Endothelial cell of umbilical vein (primary cell): ENCODE measurements around the gene ARHGEF26. TPM values are rescaled to one million over a fixed set of nuclear protein-coding genes. Genes with fewer than 3 reads are reported as not detected.

ENCODE experiments used
- BruUV-seq: library from RNA; stranded (reverse); fragments of 400-500 nt; replicated peaks from 2 replicates; lab custom pipeline; 2021; lab: Mats Ljungman, UMichigan
- CTCF ChIA-PET: fragments of 300-600, 350-600 bp; sonication (Branson Sonifier 250); formaldehyde crosslinking; loops from one replicate; lab custom pipeline; 2021; ENCODE audit warnings: antibody characterized with exemption, inconsistent platforms; lab: Charles Lee
- POLR2A ChIA-PET: fragments of 300-600, 350-600 bp; sonication (Branson Sonifier 250); formaldehyde crosslinking; loops from one replicate; lab custom pipeline; 2021; ENCODE audit warnings: antibody characterized with exemption, inconsistent platforms; lab: Charles Lee
- DNase-seq: peaks from one replicate; pipeline ENCODE4 v3.0.0-alpha.2; 2011; ENCODE audit warnings: low read depth, low spot score
- FAIRE-seq: peaks from 2 replicates; lab custom pipeline; 2011; peaks lifted over from hg19 to GRCh38; lab: Jason Lieb, UNC
- H2AFZ ChIP-seq: 2 replicates; pipeline ENCODE4 v1.6.0; 2012; ENCODE audit warnings: low read depth, low read length, control low read depth, inconsistent platforms
- H3K27ac ChIP-seq: 2 replicates; pipeline ENCODE4 v1.5.1; 2011; ENCODE audit warnings: low read depth, mild to moderate bottlenecking, control low read depth, low read length, moderate library complexity; ENCODE audit not compliant: insufficient read depth
- H3K27me3 ChIP-seq, 2 experiments: 2 replicates each; pipeline versions ENCODE4 v1.6.0 to v1.6.1; 2011; ENCODE audit warnings: low read length in 2 of 2, mixed read lengths in 1 of 2; ENCODE audit not compliant: control insufficient read depth in 2 of 2, insufficient read depth in 2 of 2
- H3K36me3 ChIP-seq, 2 experiments: 2 replicates in 1 of 2; 3 replicates in 1 of 2; pipeline ENCODE4 v1.5.1; 2011; ENCODE audit warnings: low read length in 2 of 2, mild to moderate bottlenecking in 1 of 2, moderate library complexity in 1 of 2; ENCODE audit not compliant: control insufficient read depth in 2 of 2, insufficient read depth in 2 of 2; ENCODE audit errors: extremely low read depth in 1 of 2
- H3K4me1 ChIP-seq: 3 replicates; pipeline ENCODE4 v1.5.1; 2011; ENCODE audit warnings: mild to moderate bottlenecking, low read length; ENCODE audit not compliant: control insufficient read depth, insufficient read depth; ENCODE audit errors: extremely low read depth
- H3K4me2 ChIP-seq: 2 replicates; pipeline ENCODE4 v1.6.1; 2011; ENCODE audit warnings: low read length, control low read depth, mixed read lengths; ENCODE audit not compliant: insufficient read depth
- H3K4me3 ChIP-seq, 3 experiments: fragments of 200-600 bp in 1 of 3; sonication (generic), shearing (Covaris generic) in 1 of 3; replicated peaks in 1 of 3; 2 replicates each; pipeline ENCODE4 v1.5.1; 2011 to 2016; ENCODE audit warnings: control low read depth in 3 of 3, low read length in 3 of 3, mild to moderate bottlenecking in 2 of 3, inconsistent platforms in 1 of 3, low read depth in 1 of 3, moderate library complexity in 1 of 3; ENCODE audit not compliant: insufficient read depth in 1 of 3
- H3K79me2 ChIP-seq: 2 replicates; pipeline ENCODE4 v1.6.0; 2012; ENCODE audit warnings: low read length, inconsistent platforms; ENCODE audit not compliant: control insufficient read depth, insufficient read depth
- H3K9ac ChIP-seq: replicated peaks from 2 replicates; pipeline ENCODE3; 2011; ENCODE audit warnings: low read length, control low read depth; ENCODE audit not compliant: insufficient read depth; ENCODE audit errors: extremely low read depth
- H3K9me1 ChIP-seq: replicated peaks from 3 replicates; pipeline ENCODE4 v1.6.0; 2011; ENCODE audit warnings: mild to moderate bottlenecking, low read length; ENCODE audit not compliant: control insufficient read depth, insufficient read depth; ENCODE audit errors: extremely low read depth
- H3K9me3 ChIP-seq: replicated peaks from 2 replicates; pipeline ENCODE4 v1.5.1; 2012; ENCODE audit warnings: low read length, inconsistent platforms; ENCODE audit not compliant: control insufficient read depth, insufficient read depth
- H4K20me1 ChIP-seq: replicated peaks from 2 replicates; pipeline ENCODE3; 2011; ENCODE audit warnings: mild to moderate bottlenecking, low read length; ENCODE audit not compliant: control insufficient read depth, insufficient read depth; ENCODE audit errors: extremely low read depth
- EZH2 ChIP-seq: IDR thresholded peaks from 2 replicates; pipeline ENCODE4 v1.6.1; 2012; ENCODE audit warnings: borderline replicate concordance, low read depth, mild to moderate bottlenecking, moderate library complexity, low read length, inconsistent platforms; ENCODE audit not compliant: severe bottlenecking
- FOS ChIP-seq: IDR thresholded peaks from 2 replicates; pipeline ENCODE4 v1.6.1; 2011; ENCODE audit warnings: mild to moderate bottlenecking, low read length, moderate library complexity, borderline replicate concordance; ENCODE audit not compliant: insufficient read depth
- GATA2 ChIP-seq: IDR thresholded peaks from 2 replicates; pipeline ENCODE4 v1.7.0; 2011; ENCODE audit warnings: low read depth, mild to moderate bottlenecking, moderate library complexity, mixed read lengths, low read length; ENCODE audit not compliant: insufficient read length, insufficient read depth
- JUN ChIP-seq: IDR thresholded peaks from 2 replicates; pipeline ENCODE4 v1.6.1; 2011; ENCODE audit warnings: borderline replicate concordance, low read depth; ENCODE audit not compliant: insufficient read length, insufficient read depth
- MYC ChIP-seq: IDR thresholded peaks from one replicate; pipeline ENCODE4 v1.6.1; 2011; ENCODE audit warnings: mild to moderate bottlenecking, low read depth, low read length
- POLR2A ChIP-seq: IDR thresholded peaks from 2 replicates; pipeline ENCODE4 v1.6.1; 2012; ENCODE audit warnings: low read depth, mild to moderate bottlenecking, control low read depth, low read length
- POLR2AphosphoS5 ChIP-seq: IDR thresholded peaks from 2 replicates; pipeline ENCODE4 v1.6.1; 2012; ENCODE audit warnings: low read depth, mild to moderate bottlenecking, control low read depth, low read length, moderate library complexity; ENCODE audit not compliant: insufficient read depth
- dilution Hi-C: fragments of 300-500 bp; cut with MboI; formaldehyde crosslinking; loops from one replicate; pipeline ENCODE4 v1.15.0; 2019; ENCODE audit warnings: low sequenced_read_pairs; ENCODE audit not compliant: extremely low pct_ligation_motif_present
- intact Hi-C: fragments of 100-400 bp; cut with micrococcal nuclease; formaldehyde crosslinking; loops from one replicate; pipeline ENCODE4 v1.10.0; 2022
- polyA plus RNA-seq, 4 experiments: library from polyadenylated mRNA; depleted of rRNA in 3 of 4; stranded (reverse) in 3 of 4; unstranded in 1 of 4; fragments of >200 nt; gene quantifications; 2 replicates each; pipeline versions ENCODE4 v1.2.1 to v1.2.3, GENCODE V29; 2011 to 2012; ENCODE audit warnings: missing spikeins in 1 of 4
- total RNA-seq: library from RNA; stranded (reverse); gene quantifications from 2 replicates; pipeline ENCODE4 v1.2.3, GENCODE V29; 2021
- TF ChIP-seq, protein P1 (sequence below): IDR thresholded peaks from 2 replicates; pipeline ENCODE4 v1.6.1; 2011; ENCODE audit not compliant: insufficient read depth, insufficient read length
- TF ChIP-seq, protein P2 (sequence below), 2 donors: IDR thresholded peaks; 1 replicate in 1 of 2; 2 replicates in 1 of 2; pipeline ENCODE4 v1.5.1; 2011; ENCODE audit warnings: low read length in 2 of 2, mild to moderate bottlenecking in 2 of 2, moderate library complexity in 2 of 2, control low read depth in 1 of 2, inconsistent platforms in 1 of 2, low read depth in 1 of 2; ENCODE audit not compliant: insufficient read depth in 1 of 2; ENCODE audit errors: extremely low read depth in 1 of 2

Gene ARHGEF26
- total and polyA plus RNA-seq, 2 donors (not counting 3 experiments of a cell fraction or from before 2014, with no cell fraction given) = 0.57 to 2.9 TPM

DNA sequence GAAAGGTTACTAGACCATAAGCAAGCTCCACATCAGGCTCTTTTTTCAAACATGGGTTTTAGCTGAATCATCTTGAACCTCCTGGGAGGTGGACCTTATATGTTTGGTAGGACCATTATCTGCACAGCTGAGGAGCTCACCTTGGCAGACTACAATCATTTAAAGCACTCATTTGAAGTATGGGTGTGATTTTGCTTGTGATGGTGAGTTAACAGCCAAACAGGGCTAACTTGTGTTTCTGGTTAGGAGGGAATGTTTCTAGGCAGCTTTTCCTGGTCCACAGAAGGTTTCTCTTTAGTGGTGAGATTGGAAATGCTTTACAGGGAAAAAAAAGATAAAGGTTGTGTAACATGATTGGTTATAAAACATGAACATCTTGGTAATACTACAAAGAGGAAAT is 61.8 kb downstream of the ARHGEF26 start:
- CTCF ChIA-PET = no interaction called here
- dilution Hi-C loops = no loop called here
- Histone ChIP-seq H2AFZ (no peak overlapping the region), H3K4me2 (no peak overlapping the region), H3K27ac (no peak overlapping the region), H3K4me3 (no peak overlapping the region), H3K9ac (no peak overlapping the region), H3K9me3 (no peaks in the 10 kb centered on the region), H4K20me1 (no peaks in the 10 kb centered on the region), H3K79me2 (no peaks in the 10 kb centered on the region), H3K9me1 (no peaks in the 10 kb centered on the region), H3K27me3 (no peaks in the 10 kb centered on the region), H3K36me3 (no peaks in the 10 kb centered on the region), H3K4me1 (no peaks in the 10 kb centered on the region)
- no peak for FAIRE-seq
- POLR2A ChIA-PET = no interaction called here
- no peak for DNase-seq
- TF ChIP-seq GATA2 (no peak), JUN (no peak), POLR2A (no peak), MYC (no peak), POLR2AphosphoS5 (no peak), FOS (no peak), EZH2 (no peak)
- TF ChIP-seq, protein P1, sequence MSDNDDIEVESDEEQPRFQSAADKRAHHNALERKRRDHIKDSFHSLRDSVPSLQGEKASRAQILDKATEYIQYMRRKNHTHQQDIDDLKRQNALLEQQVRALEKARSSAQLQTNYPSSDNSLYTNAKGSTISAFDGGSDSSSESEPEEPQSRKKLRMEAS = no peak
- TF ChIP-seq, protein P2, sequence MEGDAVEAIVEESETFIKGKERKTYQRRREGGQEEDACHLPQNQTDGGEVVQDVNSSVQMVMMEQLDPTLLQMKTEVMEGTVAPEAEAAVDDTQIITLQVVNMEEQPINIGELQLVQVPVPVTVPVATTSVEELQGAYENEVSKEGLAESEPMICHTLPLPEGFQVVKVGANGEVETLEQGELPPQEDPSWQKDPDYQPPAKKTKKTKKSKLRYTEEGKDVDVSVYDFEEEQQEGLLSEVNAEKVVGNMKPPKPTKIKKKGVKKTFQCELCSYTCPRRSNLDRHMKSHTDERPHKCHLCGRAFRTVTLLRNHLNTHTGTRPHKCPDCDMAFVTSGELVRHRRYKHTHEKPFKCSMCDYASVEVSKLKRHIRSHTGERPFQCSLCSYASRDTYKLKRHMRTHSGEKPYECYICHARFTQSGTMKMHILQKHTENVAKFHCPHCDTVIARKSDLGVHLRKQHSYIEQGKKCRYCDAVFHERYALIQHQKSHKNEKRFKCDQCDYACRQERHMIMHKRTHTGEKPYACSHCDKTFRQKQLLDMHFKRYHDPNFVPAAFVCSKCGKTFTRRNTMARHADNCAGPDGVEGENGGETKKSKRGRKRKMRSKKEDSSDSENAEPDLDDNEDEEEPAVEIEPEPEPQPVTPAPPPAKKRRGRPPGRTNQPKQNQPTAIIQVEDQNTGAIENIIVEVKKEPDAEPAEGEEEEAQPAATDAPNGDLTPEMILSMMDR (IDR thresholded peaks at IDR 0.05; ENCODE audit: extremely low read depth in 1 of 2, insufficient read depth in 1 of 2, low read depth in 1 of 2, low read length in 2 of 2) = no peak
- intact Hi-C loops = no loop called here
- BruUV-seq = no TSS peak
